ENCODE results near the gene GOLGA6D.
"Not testable (repeated sequence)": the region's sequence is repeated elsewhere in the genome, so short reads cannot be mapped to it uniquely, and the experiment has no call there.

GOLGA6D gene

GRCh38 chr15:75282572-75282971 is at the start of gene GOLGA6D:
TSS of gene GOLGA6D (plus strand) at chr15:75282835. CDS start at chr15:75282876, 41 bp downstream.
- not testable (repeated sequence) for H3K4me1 ChIP-seq (ENCODE audit: insufficient read depth, low read length); H3K4me3 ChIP-seq (ENCODE audit: low read length); H3K36me3 ChIP-seq (ENCODE audit: insufficient read depth, low read length); H3K27me3 ChIP-seq (ENCODE audit: insufficient read depth, low read length); H2AFZ ChIP-seq (ENCODE audit: low read depth, low read length); H3K9me3 ChIP-seq (ENCODE audit: low read length)

GRCh38 chr15:75233504-75234190 is 49.0 kb upstream of the GOLGA6D start:
- H3K9me3 ChIP-seq (ENCODE audit: low read length) = no peaks in the 10 kb centered on the region
- no peaks in the 10 kb centered on the region for H3K36me3 ChIP-seq (ENCODE audit: insufficient read depth, low read length)
- H2AFZ ChIP-seq (ENCODE audit: low read depth, low read length) = no peak overlapping the region
- H3K4me1 ChIP-seq (ENCODE audit: insufficient read depth, low read length) = no peaks in the 10 kb centered on the region
- H3K27me3 ChIP-seq (ENCODE audit: insufficient read depth, low read length) = peaks cover 8% of the 10 kb centered on the region
- H3K4me3 ChIP-seq (ENCODE audit: low read length) = no peak overlapping the region

GRCh38 chr15:75234191-75234810 is 48.3 kb upstream of the GOLGA6D start:
- Histone ChIP-seq H3K9me3 (ENCODE audit: low read length) (no peaks in the 10 kb centered on the region), H3K4me1 (ENCODE audit: insufficient read depth, low read length) (no peaks in the 10 kb centered on the region), H3K4me3 (ENCODE audit: low read length) (no peak overlapping the region), H3K36me3 (ENCODE audit: insufficient read depth, low read length) (no peaks in the 10 kb centered on the region), H2AFZ (ENCODE audit: low read depth, low read length) (no peak overlapping the region), H3K27me3 (ENCODE audit: insufficient read depth, low read length) (peaks cover 8% of the 10 kb centered on the region)

- Histone ChIP-seq H3K9me3 (ENCODE audit: low read length) (no peaks in the 10 kb centered on the region), H3K27me3 (ENCODE audit: insufficient read depth, low read length) (peaks cover 8% of the 10 kb centered on the region), H2AFZ (ENCODE audit: low read depth, low read length) (no peak overlapping the region), H3K36me3 (ENCODE audit: insufficient read depth, low read length) (no peaks in the 10 kb centered on the region), H3K4me3 (ENCODE audit: low read length) (no peak overlapping the region), H3K4me1 (ENCODE audit: insufficient read depth, low read length) (no peaks in the 10 kb centered on the region)
Measured at GRCh38 chr15:75235051-75235673, 47.5 kb upstream of the GOLGA6D start.

GRCh38 chr15:75235760-75236729 is 46.6 kb upstream of the GOLGA6D start:
- H3K4me1 ChIP-seq (ENCODE audit: insufficient read depth, low read length) = no peaks in the 10 kb centered on the region
- peaks cover 8% of the 10 kb centered on the region for H3K27me3 ChIP-seq (ENCODE audit: insufficient read depth, low read length)
- H2AFZ ChIP-seq (ENCODE audit: low read depth, low read length) = no peak overlapping the region
- H3K4me3 ChIP-seq (ENCODE audit: low read length) = no peak overlapping the region
- H3K36me3 ChIP-seq (ENCODE audit: insufficient read depth, low read length) = no peaks in the 10 kb centered on the region
- H3K9me3 ChIP-seq (ENCODE audit: low read length) = no peaks in the 10 kb centered on the region

- H3K4me3 ChIP-seq (ENCODE audit: low read length) = no peak overlapping the region
- peaks cover 8% of the 10 kb centered on the region for H3K27me3 ChIP-seq (ENCODE audit: insufficient read depth, low read length)
- H3K9me3 ChIP-seq (ENCODE audit: low read length) = no peaks in the 10 kb centered on the region
- H3K36me3 ChIP-seq (ENCODE audit: insufficient read depth, low read length) = no peaks in the 10 kb centered on the region
- no peaks in the 10 kb centered on the region for H3K4me1 ChIP-seq (ENCODE audit: insufficient read depth, low read length)
- H2AFZ ChIP-seq (ENCODE audit: low read depth, low read length) = no peak overlapping the region
Measured at GRCh38 chr15:75237316-75237982, 45.2 kb upstream of the GOLGA6D start.

- no peaks in the 10 kb centered on the region for H3K36me3 ChIP-seq (ENCODE audit: insufficient read depth, low read length)
- H3K27me3 ChIP-seq (ENCODE audit: insufficient read depth, low read length) = peaks cover 7% of the 10 kb centered on the region
- no peak overlapping the region for H2AFZ ChIP-seq (ENCODE audit: low read depth, low read length)
- H3K9me3 ChIP-seq (ENCODE audit: low read length) = no peaks in the 10 kb centered on the region
- H3K4me1 ChIP-seq (ENCODE audit: insufficient read depth, low read length) = no peaks in the 10 kb centered on the region
- H3K4me3 ChIP-seq (ENCODE audit: low read length) = no peak overlapping the region
Measured at GRCh38 chr15:75238150-75238549, 44.5 kb upstream of the GOLGA6D start.

GRCh38 chr15:75245741-75246140 is 36.9 kb upstream of the GOLGA6D start:
- H3K27me3 ChIP-seq (ENCODE audit: insufficient read depth, low read length); H3K4me1 ChIP-seq (ENCODE audit: insufficient read depth, low read length); H2AFZ ChIP-seq (ENCODE audit: low read depth, low read length); H3K9me3 ChIP-seq (ENCODE audit: low read length); H3K36me3 ChIP-seq (ENCODE audit: insufficient read depth, low read length); H3K4me3 ChIP-seq (ENCODE audit: low read length): not testable (repeated sequence)

- not testable (repeated sequence) for H3K9me3 ChIP-seq (ENCODE audit: low read length); H3K36me3 ChIP-seq (ENCODE audit: insufficient read depth, low read length); H2AFZ ChIP-seq (ENCODE audit: low read depth, low read length); H3K4me3 ChIP-seq (ENCODE audit: low read length); H3K27me3 ChIP-seq (ENCODE audit: insufficient read depth, low read length); H3K4me1 ChIP-seq (ENCODE audit: insufficient read depth, low read length)
Measured at GRCh38 chr15:75248991-75249390, 33.6 kb upstream of the GOLGA6D start.

- Histone ChIP-seq H3K4me1 (ENCODE audit: insufficient read depth, low read length) (no peaks in the 10 kb centered on the region), H3K9me3 (ENCODE audit: low read length) (no peaks in the 10 kb centered on the region), H3K27me3 (ENCODE audit: insufficient read depth, low read length) (peaks cover 9% of the 10 kb centered on the region), H3K4me3 (ENCODE audit: low read length) (no peak overlapping the region), H3K36me3 (ENCODE audit: insufficient read depth, low read length) (no peaks in the 10 kb centered on the region), H2AFZ (ENCODE audit: low read depth, low read length) (no peak overlapping the region)
Measured at GRCh38 chr15:75249726-75250125, 32.9 kb upstream of the GOLGA6D start.

- H3K4me1 ChIP-seq (ENCODE audit: insufficient read depth, low read length); H3K27me3 ChIP-seq (ENCODE audit: insufficient read depth, low read length); H3K9me3 ChIP-seq (ENCODE audit: low read length); H3K4me3 ChIP-seq (ENCODE audit: low read length); H3K36me3 ChIP-seq (ENCODE audit: insufficient read depth, low read length); H2AFZ ChIP-seq (ENCODE audit: low read depth, low read length): not testable (repeated sequence)
Measured at GRCh38 chr15:75251343-75251742, 31.3 kb upstream of the GOLGA6D start.

GRCh38 chr15:75252285-75252684 is 30.4 kb upstream of the GOLGA6D start:
- not testable (repeated sequence) for H3K4me1 ChIP-seq (ENCODE audit: insufficient read depth, low read length); H3K27me3 ChIP-seq (ENCODE audit: insufficient read depth, low read length); H3K4me3 ChIP-seq (ENCODE audit: low read length); H2AFZ ChIP-seq (ENCODE audit: low read depth, low read length); H3K36me3 ChIP-seq (ENCODE audit: insufficient read depth, low read length); H3K9me3 ChIP-seq (ENCODE audit: low read length)
